Fibroblast of the aortic adventitia (primary cell): ENCODE measurements around the gene FBN2. TPM values are rescaled to one million over a fixed set of nuclear protein-coding genes. Genes with fewer than 3 reads are reported as not detected.

Source experiments
- DNase-seq: peaks from one replicate; pipeline ENCODE4 v3.0.0-alpha.2; 2010; ENCODE audit warnings: low read depth
- H3K4me3 ChIP-seq: 2 replicates; pipeline ENCODE4 v1.5.1; 2011; ENCODE audit warnings: low read depth, mild to moderate bottlenecking, control low read depth, low read length, moderate library complexity
- CTCF ChIP-seq: IDR thresholded peaks from 2 replicates; pipeline ENCODE4 v1.5.1; 2011; ENCODE audit warnings: mild to moderate bottlenecking, low read length, control low read depth, inconsistent platforms; ENCODE audit not compliant: insufficient read depth
- total RNA-seq: library from RNA; depleted of rRNA; stranded (reverse); fragments of >200 nt; gene quantifications from 2 replicates; pipeline ENCODE4 v1.2.3, GENCODE V29; 2012; ENCODE audit warnings: low replicate concordance

Gene FBN2
- total RNA-seq, 1 donor, result 19.8 TPM

DNA sequence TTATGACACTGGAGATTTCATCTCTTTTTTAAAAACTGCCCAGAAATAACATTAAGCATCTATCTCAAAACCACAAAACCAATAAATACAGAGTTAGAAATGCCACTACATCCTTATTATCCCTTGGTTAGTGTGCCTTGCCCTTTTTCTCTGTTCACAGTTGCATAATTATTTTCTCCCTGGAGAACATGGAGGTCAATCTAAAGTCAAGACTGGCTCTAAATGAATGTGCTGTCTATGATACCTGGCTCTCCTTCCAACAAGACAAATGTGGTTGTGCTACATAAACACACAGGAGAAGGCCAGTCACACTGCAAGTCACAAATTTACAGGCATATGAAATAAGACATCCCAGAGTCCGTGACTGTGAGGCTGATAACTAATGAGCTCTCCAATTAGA lies 2.8 kb downstream of the FBN2 start:
- no peak for TF ChIP-seq CTCF
- no peak overlapping the region for H3K4me3 ChIP-seq
- no peak for DNase-seq

- TF ChIP-seq CTCF, result no peak
- no peak for DNase-seq
- H3K4me3 ChIP-seq, result no peak overlapping the region
Observed at GRCh38 chr5:128534726-128535125, 3.3 kb downstream of the FBN2 start.

DNA sequence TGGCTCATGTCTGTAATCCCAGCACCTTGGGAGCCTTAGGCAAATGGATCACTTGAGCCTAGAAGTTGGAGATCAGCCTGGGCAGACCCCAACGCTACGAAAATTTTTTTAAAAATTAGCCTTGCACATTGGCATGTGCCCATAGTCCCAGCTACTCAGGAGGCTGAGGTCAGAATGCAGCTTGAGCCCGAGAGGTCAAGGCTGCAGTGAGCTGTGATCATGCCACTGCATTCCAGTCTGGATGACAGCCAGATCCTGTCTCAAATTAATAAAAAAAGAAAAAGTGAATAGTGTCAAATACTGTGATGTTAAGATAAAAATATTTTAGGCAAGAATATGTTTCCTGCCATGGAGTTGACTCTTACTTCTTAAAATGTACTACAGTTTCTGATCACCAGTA lies 5.3 kb downstream of the FBN2 start:
- TF ChIP-seq CTCF, result no peak
- no peak overlapping the region for H3K4me3 ChIP-seq

DNA sequence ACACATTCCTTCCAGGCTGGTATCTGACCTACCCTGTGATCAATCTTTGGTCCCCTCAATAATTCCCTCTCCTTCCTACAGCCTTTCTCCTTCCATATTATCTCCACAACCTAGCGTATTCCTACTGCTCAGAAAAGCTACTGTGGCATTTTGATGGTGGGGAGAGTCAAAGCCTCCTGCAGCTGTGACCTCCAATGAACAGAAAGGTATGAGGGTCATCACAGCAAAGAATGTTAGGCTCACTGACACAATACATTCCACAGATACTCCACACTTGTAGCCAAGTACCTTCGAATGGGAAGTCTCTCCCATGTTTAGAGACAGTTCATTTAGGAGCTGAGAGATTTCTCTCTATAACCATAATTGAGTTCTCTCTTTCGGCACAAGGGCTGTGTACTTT lies 5.9 kb downstream of the FBN2 start:
- TF ChIP-seq CTCF, result no peak
- no peak for DNase-seq
- H3K4me3 ChIP-seq, result no peak overlapping the region

More for the DNA sequence above, 5.3 kb downstream of the FBN2 start:
- no peak for DNase-seq

DNA sequence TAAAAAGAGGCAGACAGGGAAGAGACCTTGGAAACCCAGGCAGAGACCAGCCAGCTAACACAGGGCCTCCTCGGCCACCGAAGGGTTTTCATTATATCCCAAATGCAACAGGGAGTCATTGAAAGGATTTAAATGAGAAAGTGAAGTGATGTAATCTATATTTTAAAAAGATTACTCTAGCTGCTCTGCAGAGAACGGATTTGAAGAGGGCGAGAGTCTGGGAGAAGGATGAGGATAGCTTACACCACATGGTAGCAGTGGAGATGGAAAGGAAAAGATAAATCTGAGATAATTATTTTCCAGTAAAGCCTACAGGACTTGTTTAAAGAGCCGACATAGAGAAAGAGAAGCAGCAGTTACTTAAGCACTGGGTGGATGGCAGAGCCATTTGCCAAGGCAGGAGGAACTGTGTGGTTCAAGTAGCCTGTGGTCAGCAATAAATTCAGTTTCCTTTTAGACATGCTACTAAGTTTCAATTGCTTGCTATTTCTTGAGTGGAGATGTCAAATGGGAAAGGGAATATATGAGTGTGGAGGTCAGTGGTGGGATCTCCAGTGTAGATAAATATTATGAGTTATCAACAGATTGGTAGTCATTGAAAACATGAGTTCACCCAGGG lies 9.3 kb downstream of the FBN2 start:
- DNase-seq, result no peak
- H3K4me3 ChIP-seq, result no peak overlapping the region
- TF ChIP-seq CTCF, result no peak

DNA sequence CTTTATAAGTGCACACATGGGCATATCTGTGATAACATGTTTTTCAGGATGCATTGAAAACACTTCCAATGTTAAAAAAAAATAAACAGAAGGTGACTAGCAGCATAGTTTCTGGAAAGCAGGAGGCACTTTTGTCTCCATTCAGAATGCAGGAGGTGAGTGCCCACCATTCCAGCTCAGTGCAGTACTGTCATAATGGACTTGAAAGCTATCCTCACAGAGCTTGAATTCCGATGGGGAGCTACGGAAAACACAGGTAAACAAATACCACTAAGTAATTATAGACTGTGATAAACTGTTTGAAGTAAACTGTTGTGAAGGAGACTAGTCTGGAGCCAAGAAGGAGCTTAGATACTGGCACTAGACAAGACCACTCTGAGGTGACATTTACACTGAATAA lies 9.9 kb downstream of the FBN2 start:
- TF ChIP-seq CTCF, result no peak
- H3K4me3 ChIP-seq, result no peak overlapping the region
- DNase-seq, result no peak

- H3K4me3 ChIP-seq, result no peak overlapping the region
- no peak for DNase-seq
- no peak for TF ChIP-seq CTCF
Observed at GRCh38 chr5:128527077-128527476, 11.0 kb downstream of the FBN2 start.
